Measurements from ENCODE around the gene PBX3.

Gene PBX3

GRCh38 chr9:125974705-125975104 is 227.5 kb downstream of the PBX3 start:
- DNase-seq (ENCODE audit: low read depth) = no peak

- DNase-seq (ENCODE audit: low read depth) = no peak
Observed at GRCh38 chr9:125977223-125977622, 230.1 kb downstream of the PBX3 start.

GRCh38 chr9:125979383-125979782 is 232.2 kb downstream of the PBX3 start:
- no peak for DNase-seq (ENCODE audit: low read depth)

DNA sequence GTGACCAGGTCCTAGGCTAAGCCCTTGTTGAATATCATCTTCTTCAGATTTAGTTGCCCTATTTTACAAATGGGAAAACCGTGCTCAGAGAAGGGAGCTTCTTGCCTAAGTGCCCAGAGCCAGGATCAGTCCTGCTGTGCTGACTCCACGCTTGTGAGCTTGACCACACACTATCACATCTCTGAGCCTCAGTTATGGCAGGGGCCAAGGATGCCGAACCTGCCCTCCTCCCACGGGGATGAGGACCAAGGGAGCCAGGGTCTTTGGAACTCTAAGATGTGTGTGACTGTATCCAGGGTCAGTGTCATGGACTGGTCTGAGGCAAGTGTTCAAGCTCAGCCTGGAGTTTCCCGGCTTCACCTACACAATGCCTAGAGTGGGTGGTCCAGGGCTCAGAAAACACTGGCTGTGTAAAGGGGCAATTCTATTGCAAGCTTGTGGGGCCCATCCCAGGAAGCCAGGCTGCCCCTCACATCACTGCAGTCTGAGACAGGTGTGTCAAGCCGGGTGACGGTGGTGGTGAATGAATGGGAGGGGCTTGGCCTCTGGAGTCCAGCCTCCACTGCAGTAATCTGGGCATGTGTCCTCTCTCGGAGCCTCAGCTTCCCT is 235.7 kb downstream of the PBX3 start:
- no peak for DNase-seq (ENCODE audit: low read depth)

DNA sequence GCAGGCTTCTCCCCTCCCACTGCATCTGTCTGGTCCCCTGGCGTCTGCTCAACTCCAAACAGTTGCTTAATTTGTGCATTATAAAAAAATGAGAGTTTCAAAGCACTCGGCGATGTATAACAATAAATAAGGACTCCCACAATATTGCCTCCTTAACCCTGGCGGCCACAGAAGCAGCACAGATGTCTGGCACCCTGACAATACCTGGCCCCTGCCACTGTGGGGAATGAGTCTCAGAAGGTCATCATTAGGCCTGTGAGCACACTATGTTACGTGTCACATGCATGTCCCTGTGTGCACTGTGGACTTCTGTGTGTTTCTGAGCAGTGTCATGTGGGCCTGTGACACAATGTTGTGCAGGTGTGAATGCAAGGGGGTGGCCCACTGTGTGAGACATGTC is 236.5 kb downstream of the PBX3 start:
- no peak for DNase-seq (ENCODE audit: low read depth)

- DNase-seq (ENCODE audit: low read depth) = no peak
Observed at GRCh38 chr9:125984461-125984860, 237.3 kb downstream of the PBX3 start.

DNA sequence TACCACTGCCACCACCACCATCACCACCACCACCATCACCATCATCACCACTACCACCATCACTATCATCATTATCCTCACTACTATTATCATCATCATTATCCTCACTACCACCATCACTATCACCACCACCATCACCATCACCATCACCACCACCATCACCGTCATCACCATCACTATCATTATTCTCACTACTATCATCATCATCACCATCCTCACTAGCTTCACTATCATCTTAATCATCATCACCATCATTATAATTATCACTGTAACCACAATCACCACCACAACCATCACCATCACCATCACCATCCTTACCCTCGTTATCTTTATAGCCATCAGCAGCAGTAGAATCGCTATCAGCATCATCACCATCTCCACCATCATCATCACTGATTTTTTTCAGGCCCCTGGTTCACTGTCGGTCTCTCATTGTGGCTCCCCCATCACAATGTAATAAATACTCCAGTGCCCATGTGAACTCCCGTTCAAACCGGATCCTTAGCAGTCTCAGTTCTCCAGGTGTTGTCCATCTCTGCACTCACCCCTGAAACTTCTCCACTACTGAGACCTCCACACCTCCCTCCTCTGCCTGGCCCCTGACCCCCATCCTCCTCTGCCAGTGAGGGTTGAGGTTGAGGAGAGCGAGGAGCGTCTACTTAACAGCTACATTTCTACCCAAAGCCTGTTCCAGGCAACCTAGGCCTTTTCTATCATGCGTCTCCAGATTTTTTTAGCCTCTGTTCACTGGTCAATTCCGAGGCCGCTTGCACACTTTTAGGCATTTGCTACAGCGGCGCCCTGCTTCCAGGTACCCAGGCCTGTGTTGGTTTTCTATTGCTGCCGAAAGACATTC is 238.2 kb downstream of the PBX3 start:
- no peak for DNase-seq (ENCODE audit: low read depth)

DNA sequence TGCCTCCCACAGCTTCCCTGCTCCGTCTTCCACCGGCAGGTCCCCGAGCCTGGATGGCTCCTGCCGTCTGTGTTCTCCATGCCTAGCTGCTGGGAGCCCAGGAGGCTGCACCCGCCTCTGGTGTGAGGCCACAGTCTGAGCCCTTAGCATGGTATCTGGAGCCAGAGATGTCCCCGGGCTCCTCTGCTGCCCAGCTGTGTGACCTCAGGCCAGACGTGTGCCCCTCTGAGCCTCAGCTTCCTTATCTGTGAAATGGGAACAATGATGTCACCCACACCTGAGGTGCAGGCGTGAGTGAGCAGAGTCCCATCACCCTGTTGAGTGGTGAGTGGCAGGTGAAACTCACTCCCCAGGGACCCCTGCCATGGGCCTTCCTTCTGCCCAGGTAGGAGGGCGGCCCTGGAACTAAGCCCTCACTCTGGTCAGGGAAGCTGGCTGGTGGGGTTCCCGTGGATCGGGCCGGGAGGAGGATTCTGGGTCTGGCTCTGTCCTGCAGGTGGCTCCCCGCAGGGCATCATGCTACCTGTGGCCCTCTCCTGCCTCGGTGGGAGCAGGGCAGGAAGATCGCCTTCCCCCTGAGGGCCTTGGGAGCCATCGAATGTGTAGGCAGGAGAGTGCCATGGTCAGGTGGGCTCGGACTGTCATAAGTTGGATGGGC is 239.0 kb downstream of the PBX3 start:
- no peak for DNase-seq (ENCODE audit: low read depth)

GRCh38 chr9:125986966-125987365 is 239.8 kb downstream of the PBX3 start:
- DNase-seq (ENCODE audit: low read depth) = no peak

- no peak for DNase-seq (ENCODE audit: low read depth)
Observed at GRCh38 chr9:125987420-125987819, 240.2 kb downstream of the PBX3 start.

GRCh38 chr9:125988479-125989050 is 241.4 kb downstream of the PBX3 start:
- no peak for DNase-seq (ENCODE audit: low read depth)

DNA sequence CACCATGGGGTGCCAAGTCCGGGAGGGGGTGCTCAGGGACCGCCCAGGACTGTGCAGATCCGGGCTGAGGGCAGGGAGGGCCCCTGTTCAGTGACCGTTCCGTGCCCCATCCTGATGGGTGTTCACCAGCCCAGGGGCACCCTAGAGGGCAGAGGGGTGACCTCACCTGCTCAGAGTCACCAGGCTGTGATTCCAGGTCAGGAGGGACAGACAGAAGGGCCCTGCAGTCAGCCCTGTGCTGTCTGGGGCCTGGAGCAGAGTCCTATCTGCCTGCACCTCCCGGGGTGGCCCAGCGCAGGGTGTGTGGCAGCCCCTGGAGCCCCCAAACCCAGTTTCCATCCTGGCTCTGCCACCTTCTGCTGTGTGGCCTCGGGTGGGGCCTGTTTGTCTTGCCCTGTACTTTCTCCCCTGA is 241.9 kb downstream of the PBX3 start:
- no peak for DNase-seq (ENCODE audit: low read depth)

DNA sequence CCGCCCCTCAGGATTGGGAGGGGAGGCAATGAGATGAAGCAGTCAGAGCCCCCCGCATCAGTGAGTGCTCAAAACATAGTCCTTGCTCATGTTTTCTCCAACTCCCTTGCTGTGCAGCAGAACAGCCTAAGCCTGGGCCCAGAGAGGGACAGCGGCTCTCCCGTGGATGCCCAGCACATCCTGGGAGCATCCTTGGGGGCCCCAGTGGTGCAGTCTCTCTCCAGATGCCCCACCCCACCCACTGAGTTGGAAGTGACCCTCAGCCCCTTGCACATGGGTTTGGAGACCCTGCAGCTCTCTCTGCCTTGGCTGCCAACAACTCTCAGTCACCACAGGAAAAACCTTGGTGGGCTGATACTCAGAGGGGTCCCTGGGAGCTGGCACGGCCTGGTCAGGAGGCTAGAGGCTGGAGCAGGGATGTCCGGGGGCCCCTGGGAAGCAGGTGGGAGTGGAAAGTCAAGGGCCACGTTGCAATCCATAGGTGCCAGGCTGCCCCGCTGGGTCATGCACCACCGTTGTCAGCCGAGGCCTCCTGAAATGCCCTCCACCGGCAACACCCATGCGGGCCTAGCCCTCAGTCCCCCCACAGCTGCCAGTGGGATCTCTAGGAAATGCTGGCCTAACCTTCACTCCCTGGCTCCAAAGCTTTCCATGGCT is 242.5 kb downstream of the PBX3 start:
- DNase-seq (ENCODE audit: low read depth) = no peak

DNA sequence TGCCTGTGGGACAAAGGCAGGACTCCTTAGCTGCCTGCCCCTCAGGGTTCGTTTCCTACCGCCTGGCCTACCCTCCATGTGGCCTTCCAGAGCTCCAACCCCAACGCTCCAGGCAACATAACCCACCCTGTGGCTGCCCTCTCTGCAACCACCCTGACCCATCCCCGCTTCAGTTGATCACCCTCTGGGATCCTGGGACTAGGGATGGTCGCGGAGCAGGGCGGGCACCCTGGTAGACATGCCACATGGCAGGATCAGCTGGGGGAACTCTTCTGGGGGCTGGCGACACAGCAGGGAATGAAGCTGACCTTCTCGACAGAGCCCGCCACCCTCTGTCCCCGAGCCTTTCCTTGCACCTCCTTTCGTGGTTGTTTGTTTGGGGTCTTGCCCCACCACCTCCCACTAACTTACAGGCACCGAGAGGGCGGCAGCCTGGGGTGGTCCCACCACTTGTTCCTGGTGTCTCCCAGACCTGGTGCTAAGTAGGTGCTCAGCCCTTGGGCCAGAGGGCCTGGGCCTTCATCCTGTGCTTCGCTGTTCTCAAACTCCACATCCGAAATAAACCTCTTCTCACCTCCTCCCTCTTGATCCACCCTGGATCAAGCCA is 243.1 kb downstream of the PBX3 start:
- DNase-seq (ENCODE audit: low read depth) = no peak

DNA sequence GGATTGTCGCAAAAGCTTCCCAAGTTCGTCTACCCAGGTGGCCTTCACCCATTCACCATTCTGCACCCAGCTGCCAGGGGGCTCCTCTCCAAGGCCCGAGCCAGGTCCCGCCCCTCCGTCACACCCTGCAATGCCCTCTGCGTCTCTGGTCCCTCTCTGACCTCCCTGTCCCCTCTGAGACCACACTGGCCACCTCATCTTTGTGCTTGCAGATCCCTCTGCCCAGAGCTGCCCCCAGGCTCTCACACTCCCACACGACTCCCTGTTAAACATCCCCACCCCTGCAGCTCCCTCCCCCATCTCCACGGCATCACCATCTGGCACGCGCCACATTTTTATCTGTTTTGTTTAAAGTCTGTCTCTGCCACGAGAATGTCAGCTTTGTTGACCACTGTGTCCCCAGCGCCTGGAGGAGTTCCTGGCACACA is 243.6 kb downstream of the PBX3 start:
- DNase-seq (ENCODE audit: low read depth) = no peak

GRCh38 chr9:125991886-125992529 is 244.8 kb downstream of the PBX3 start:
- no peak for DNase-seq (ENCODE audit: low read depth)

DNA sequence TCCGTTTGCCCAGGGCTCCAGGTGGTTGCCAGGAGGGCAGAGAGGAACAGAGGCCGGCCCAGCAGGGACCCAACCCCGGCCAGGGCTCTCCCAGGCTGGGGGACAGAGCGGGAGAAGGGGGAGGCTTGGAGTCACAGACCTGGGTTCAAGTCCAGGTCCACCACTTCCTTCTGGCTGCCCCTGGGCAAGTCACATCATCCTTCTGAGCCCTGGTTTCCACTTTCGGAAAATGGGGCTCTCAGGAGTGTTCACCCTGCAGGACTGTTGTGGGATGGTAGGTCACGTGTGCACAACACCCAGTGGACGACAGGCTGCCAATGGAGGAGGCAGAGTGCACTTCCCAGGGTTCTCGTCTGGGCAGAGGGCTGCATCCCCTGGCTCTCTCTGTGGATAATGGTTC is 245.4 kb downstream of the PBX3 start:
- no peak for DNase-seq (ENCODE audit: low read depth)

GRCh38 chr9:125993466-125993865 is 246.3 kb downstream of the PBX3 start:
- DNase-seq (ENCODE audit: low read depth) = no peak

DNA sequence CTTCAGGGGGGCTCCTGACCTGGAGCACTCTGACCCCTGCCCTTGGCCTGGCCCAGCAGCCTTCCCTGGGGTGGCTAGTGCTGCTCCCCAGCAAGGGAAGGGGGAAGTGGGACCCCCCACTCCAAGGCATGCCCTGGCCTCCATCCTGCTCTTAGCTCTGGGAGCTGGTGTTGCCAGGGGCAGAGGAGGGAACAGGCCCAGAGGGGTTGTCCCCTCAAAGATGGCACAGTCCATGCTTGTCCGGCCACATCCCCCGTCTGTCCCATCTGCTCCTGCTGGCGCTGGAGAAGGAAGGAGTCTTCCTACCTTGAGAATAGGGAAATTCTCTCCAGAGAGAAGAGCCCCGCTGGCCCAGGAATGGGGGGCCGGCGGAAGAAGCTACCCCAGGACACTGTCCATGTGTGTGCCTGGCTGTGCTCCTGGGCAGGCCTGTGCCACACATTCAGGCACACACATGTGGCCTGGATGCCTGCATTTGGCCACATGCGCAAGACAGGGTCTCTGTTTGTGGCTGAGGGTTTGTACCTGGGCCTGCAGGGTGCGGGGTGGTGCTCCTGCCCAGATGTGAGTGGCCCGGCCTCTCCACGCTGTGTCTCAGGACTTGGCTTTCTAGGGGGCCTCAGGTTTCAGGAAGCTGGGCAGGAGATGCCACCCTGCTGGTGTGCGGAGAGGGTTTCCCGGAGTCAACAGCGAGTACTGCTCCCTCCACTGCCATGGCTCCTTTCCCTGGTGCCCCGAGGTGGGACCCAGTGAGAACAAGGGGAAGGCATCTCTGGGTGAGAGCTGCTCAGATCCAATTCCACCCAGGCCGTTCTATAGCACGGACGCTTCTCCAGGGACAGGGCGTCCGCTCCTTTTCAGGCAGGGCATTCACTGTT is 247.1 kb downstream of the PBX3 start:
- no peak for DNase-seq (ENCODE audit: low read depth)

DNA sequence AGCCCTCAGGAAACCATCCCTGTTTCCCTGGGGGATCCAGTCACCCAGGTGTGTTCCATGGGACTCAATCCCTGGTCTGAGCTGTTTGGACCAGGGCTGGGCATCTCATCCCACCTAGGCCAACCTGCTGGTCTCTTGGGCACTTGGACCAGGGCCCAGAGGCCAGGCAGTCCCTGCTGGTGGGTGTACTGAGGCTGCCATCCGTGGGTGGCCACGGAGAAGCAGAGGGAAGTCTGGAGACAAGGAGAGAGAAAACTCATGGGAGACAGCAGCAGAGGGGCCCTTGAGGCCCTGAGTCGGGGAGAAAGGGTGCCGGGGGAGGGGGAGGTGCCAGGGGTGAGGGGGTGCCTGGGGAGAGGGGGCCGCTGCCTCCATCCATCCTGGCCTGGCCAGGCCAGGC is 247.8 kb downstream of the PBX3 start:
- no peak for DNase-seq (ENCODE audit: low read depth)

Measured in activated T-cell treated with anti-CD3 and anti-CD28 coated beads for 48 hours (primary cell).